Activated naive CD4-positive, alpha-beta T cell treated with anti-CD3 and anti-CD28 coated beads, Interleukin-2, amount 50 U/mL, for 72 hours (primary cell): ENCODE measurements around the gene PRAMEF33. TPM values are rescaled to one million over a fixed set of nuclear protein-coding genes. Genes with fewer than 3 reads are reported as not detected.
A peak's percentile ranks its signal among the peaks of the same experiment; 100 is the strongest.
"Not testable (repeated sequence)": the region's sequence is repeated elsewhere in the genome, so short reads cannot be mapped to it uniquely, and the experiment has no call there.

ENCODE experiments used
- ATAC-seq, 2 donors: fragments of 150-1000 bp; cut with Tn5 transposase; 2 replicates each; pipeline ENCODE4 v1.10.0; 2021; ENCODE audit warnings: mild to moderate bottlenecking in 2 of 2, moderate library complexity in 2 of 2
- DNase-seq, 2 donors: peaks; one replicate each; pipeline ENCODE4 v3.0.0; 2021 to 2022; ENCODE audit warnings: low spot score in 2 of 2
- H3K27ac Mint-ChIP-seq, 2 donors: one replicate each; pipeline ENCODE4 v1.8.0; 2022; ENCODE audit warnings: mild to moderate bottlenecking in 2 of 2, mixed read lengths in 2 of 2
- H3K36me3 Mint-ChIP-seq, 2 donors: one replicate each; pipeline ENCODE4 v1.8.0; 2022; ENCODE audit warnings: mixed read lengths in 2 of 2
- H3K9me3 Mint-ChIP-seq, 2 donors: one replicate each; pipeline ENCODE4 v1.8.0; 2022; ENCODE audit warnings: mixed read lengths in 2 of 2
- total RNA-seq, 2 donors: library from RNA; stranded (reverse); gene quantifications; one replicate each; pipeline ENCODE4 v1.2.3, GENCODE V29; 2022

Gene PRAMEF33, protein sequence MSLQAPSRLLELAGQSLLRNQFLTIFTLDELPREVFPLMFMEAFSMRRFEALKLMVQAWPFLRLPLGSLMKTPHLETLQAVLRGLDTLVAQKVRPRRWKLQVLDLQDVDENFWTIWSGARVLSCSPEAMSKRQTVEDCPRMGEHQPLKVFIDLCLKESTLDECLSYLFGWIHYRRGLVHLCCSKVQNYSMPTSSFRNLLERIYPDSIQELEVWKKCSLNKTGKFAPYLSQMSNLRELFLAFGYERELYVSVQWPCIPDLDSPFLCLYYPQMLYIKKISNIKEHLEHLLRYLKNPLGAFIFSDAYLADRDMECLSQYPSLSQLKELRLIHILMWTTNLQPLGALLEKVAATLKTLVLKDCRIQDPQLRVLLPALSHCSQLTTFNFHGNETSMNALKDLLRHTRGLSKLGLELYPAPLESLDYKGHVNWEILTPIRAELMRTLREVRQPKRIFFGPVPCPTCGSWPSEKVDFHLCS
- not detected for total RNA-seq

DNA sequence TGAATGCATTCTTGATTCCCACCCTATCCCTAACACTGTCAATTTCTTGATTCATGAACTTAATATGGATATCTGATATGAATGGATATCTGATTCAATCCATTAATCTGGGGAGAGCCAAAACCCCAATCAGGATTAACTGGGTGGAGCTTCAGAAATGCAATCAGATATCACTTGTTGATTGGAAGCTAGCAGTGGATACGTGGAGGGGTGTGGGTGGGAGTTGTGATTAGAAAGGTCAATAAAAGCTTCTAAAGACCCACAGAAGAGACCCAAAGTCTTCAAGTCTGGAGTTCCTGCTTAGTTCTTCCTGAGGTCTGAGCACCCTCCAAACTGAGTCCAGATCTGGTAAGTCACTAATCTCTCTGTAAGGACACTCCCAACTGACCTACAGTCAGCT is at the start of gene PRAMEF33:
PRAMEF33 (plus strand) TSS at position 301 of the 400 bp plus-strand sequence. CDS start 2,416 bp downstream, outside the sequence.
- DNase-seq, H3K36me3 Mint-ChIP-seq, H3K27ac Mint-ChIP-seq, H3K9me3 Mint-ChIP-seq, ATAC-seq: not testable (repeated sequence)

DNA sequence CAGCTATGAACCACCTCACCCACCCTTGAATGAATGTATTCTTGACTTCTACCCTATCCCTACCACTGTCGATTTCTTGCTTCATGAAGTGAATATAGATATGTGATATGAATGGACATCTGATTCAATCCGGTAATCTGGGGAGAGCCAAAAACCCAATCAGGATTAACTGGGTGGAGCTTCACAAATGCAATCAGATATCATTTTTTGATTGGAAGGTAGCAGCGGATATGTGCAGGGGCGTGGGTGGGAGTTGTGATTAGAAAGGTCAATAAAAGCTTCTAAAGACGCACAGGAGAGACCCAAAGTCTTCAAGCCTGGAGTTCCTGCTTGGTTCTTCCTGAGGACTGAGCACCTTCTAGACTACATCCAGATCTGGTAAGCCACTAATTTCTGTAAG is 49.4 kb upstream of the PRAMEF33 start, which contains the start of gene PRAMEF5:
PRAMEF5 (plus strand) TSS at position 301 of the 400 bp plus-strand sequence. CDS start 5,071 bp downstream, outside the sequence.
- DNase-seq, H3K27ac Mint-ChIP-seq: not testable (repeated sequence)

DNA sequence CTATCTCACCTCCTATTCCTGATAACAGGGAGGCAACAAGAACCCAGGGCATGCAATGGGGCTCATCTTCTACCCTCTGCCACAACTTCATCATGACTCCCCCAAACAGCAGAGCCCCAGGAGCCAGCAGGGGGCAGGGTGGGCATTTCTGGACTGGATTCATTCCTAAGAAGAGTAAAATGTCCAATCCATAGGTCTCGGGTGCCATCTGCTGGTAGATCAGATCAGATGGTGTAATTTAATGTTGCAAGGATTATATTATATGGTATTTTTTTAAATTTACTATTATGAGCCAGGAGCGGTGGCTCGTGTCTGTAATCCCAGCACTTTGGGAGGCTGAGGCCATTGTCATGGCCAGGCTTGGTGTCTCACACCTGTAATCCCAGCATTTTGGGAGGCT is 38.2 kb upstream of the PRAMEF33 start:
- not testable (repeated sequence) for H3K9me3 Mint-ChIP-seq, ATAC-seq

More for the DNA sequence above, 49.4 kb upstream of the PRAMEF33 start, which contains the start of gene PRAMEF5:
- not testable (repeated sequence) for H3K36me3 Mint-ChIP-seq, ATAC-seq, H3K9me3 Mint-ChIP-seq

DNA sequence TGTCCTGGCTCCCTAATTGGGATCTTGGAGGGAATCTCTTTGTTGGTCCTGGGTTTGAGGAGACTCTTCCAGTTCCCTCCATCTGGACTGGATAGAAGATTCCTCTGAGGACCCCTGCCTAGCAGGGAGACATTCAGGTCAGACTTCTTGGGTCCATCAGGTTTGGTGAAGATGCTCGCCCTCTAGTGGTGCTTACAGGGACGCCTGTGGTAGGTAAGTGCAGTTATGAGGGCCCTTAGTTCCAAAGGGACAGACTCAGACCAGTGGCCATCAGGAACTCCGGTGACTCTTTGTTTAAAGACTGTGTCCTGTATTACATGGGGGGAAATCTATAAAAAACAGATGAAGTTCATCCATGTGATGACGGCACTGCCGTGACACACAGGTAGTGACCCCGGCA is 26.3 kb upstream of the PRAMEF33 start:
- not testable (repeated sequence) for H3K27ac Mint-ChIP-seq, H3K9me3 Mint-ChIP-seq, DNase-seq, H3K36me3 Mint-ChIP-seq, ATAC-seq

More for the DNA sequence above, 38.2 kb upstream of the PRAMEF33 start:
- H3K27ac Mint-ChIP-seq, DNase-seq, H3K36me3 Mint-ChIP-seq: not testable (repeated sequence)

DNA sequence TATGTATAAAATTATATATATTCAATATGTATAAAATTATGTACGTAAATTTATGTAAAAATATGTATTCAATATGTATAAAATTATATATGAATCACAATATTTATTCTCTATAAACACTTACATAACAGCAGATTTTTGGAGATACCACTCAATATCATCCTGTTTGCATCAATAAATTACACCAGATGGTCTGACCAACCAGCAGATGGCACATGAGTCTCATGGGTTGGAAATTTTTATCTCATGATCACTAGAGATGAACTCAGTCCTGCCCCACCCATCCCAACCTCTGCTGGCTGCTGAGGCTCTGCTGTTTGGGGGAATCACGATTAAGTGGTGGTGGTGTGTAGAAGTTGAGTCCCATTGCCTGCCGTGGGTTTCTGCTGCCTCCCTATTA is 23.7 kb upstream of the PRAMEF33 start:
- not testable (repeated sequence) for H3K36me3 Mint-ChIP-seq, H3K27ac Mint-ChIP-seq, H3K9me3 Mint-ChIP-seq, DNase-seq, ATAC-seq

DNA sequence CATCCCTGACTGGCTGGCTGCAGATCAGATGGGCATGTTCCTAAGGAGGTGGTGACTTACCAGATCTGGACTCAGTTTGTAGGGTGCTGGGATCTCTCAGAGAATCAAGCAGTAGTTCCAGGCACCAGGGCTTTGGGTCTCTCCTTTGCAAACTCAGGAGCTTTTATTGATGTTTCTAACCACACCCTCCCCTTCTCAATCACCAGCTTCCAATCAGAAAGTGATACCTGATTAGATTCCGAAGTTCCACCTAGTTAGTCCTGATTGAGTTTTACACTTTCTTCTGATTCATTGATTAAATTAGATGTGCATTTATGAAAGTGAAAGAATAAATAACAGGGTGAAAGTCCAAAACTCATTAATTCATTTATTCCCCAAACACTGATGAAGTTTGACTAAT is 18.3 kb upstream of the PRAMEF33 start, which contains the start of gene PRAMEF8:
PRAMEF8 (minus strand) TSS at position 101 of the 400 bp plus-strand sequence. CDS start 1,046 bp downstream, outside the sequence.
- H3K9me3 Mint-ChIP-seq, ATAC-seq, DNase-seq, H3K36me3 Mint-ChIP-seq, H3K27ac Mint-ChIP-seq: not testable (repeated sequence)

DNA sequence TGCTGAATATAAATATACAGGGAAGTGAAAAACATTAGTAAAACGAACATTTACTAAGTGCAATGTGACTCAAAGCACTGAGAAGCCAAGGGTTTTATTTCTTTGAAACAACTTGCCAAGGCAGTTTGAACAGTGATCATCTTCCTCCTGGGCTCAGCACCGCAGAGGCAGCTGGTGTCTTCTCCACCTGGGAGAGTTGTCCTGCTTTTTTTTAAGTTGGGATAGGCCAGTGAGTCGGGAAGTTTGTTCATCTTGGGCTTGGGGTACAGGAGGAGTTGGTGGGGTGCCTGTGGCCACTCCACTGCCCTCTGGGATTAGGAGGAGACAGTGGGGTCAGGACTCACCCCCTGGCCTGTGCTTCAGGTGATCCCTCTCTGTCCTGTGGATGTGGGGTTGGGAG is 14.3 kb upstream of the PRAMEF33 start:
- not testable (repeated sequence) for H3K9me3 Mint-ChIP-seq, H3K36me3 Mint-ChIP-seq, DNase-seq, H3K27ac Mint-ChIP-seq, ATAC-seq

DNA sequence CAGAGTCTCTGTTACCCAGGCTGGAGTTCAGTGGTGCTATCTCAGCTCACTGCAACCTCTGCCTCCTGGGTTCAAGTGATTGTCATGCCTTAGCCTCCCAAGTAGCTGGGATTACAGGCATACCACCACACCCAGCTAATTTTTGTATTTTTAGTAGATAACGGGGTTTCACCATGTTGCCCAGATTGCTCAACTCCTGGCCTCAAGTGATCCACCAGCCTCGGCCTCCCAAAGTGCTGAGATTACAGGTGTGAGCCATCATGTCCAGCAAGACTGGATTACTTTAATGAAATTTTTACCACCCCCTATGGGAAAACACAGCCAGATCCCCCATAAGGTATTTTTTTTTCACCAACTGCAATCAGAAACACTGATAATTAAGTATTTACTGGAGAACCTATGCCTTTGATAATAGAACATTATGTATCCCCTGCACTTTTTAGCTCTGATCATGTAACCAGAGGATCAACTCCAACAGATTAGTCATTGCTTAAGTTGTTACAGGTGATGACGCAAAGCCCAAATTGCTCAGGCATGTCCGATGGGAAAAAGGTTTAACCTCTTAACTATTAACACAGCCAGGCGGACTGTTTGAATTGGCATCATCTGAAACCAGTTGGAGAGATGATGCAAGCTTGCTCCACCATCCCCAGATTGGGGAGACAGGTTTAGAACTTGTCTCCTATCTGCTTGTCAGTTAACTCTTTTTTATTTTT is 6.0 kb upstream of the PRAMEF33 start:
- not testable (repeated sequence) for ATAC-seq, H3K9me3 Mint-ChIP-seq, H3K36me3 Mint-ChIP-seq, H3K27ac Mint-ChIP-seq, DNase-seq

DNA sequence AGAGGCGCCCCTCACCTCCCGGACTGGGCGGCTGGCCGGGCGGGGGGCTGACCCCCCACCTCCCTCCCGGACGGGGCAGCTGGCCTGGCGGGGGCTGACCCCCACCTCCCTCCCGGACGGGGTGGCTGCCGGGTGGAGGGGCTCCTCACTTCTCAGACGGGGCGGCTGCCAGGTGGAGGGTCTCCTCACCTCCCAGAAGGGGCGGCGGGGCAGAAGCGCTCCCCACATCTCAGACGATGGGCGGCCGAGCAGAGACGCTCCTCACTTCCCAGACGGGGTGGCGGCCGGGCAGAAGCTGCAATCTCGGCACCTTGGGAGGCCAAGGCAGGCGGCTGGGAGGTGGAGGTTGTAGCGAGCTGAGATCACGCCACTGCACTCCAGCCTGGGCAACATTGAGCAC is 4.6 kb upstream of the PRAMEF33 start:
- not testable (repeated sequence) for H3K36me3 Mint-ChIP-seq, H3K9me3 Mint-ChIP-seq, H3K27ac Mint-ChIP-seq, DNase-seq, ATAC-seq

DNA sequence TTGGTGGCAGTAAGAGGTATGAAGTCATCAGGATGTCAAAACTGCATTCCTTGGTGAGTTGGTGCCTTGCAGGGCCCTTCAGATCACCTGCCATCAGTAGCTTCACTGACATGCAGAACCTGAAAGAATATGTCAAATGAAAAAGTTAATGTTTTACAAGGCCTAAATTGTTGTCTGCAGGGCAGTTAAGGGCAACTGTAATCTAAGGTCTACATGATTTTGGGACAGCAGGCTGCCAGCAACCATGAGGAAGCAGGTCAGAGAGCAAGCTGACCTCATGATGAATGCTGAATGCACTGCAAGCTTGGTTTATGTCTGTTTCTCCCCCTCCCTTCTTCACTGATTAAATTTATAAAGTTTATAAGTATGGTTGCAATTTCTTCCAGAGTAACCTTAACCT is 1.1 kb upstream of the PRAMEF33 start:
- H3K36me3 Mint-ChIP-seq, H3K9me3 Mint-ChIP-seq, DNase-seq, ATAC-seq, H3K27ac Mint-ChIP-seq: not testable (repeated sequence)

DNA sequence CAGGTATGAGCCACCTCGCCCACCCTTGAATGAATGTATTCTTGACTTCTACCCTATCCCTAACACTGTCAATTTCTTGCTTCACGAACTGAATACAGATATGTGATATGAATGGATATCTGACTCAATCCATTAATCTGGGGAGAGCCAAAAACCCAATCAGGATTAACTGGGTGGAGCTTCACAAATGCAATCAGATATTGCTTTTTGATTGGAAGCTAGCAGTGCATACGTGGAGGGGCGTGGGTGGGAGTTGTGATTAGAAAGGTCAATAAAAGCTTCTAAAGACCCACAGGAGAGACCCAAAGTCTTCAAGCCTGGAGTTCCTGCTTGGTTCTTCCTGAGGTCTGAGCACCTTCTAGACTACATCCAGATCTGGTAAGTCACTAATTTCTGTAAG is 11.9 kb downstream of the PRAMEF33 start, which contains the start of gene PRAMEF15:
PRAMEF15 (plus strand) TSS at position 301 of the 400 bp plus-strand sequence. CDS start 2,827 bp downstream, outside the sequence.
- not testable (repeated sequence) for H3K36me3 Mint-ChIP-seq, ATAC-seq, H3K9me3 Mint-ChIP-seq, DNase-seq, H3K27ac Mint-ChIP-seq

DNA sequence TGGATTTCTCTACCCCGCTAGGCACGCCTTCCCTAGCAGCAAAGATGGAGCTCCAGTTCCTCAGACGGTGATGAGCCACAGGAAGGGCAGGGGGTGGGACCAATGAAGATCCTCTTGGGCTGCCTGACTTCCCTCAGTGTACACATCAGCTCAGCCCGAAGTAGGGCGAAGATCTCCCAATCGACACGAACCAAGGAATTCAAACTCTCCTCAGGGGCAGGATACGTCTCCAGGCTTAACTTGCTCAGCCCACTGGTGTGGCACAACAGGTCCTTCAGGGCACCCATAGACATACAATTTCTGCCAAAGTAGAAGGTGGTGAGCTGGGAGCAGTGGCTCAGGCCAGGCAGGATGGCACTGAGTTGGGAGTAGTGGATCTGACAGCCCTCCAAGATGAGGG is 39.2 kb downstream of the PRAMEF33 start:
- ATAC-seq, H3K36me3 Mint-ChIP-seq, H3K27ac Mint-ChIP-seq, DNase-seq, H3K9me3 Mint-ChIP-seq: not testable (repeated sequence)

DNA sequence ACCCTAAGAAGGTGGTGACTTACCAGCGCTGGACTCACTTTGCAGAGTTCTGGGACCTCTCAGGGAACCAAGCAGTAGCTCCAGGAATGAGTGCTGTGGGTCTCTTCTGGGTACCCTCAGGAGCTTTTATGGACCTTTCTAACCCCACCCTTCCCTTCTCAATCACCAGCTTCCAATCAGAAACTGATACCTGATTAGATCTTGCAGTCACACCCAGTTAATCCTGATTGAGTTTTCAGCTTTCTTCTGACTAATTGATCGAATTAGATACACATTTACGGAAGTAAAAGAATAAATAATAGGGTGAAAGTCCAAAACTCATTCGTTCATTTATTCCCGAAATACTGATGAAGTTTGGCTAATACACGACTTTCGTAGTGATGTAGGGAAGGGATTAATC is 43.7 kb downstream of the PRAMEF33 start, which contains the start of gene PRAMEF14:
PRAMEF14 (minus strand) TSS at position 101 of the 400 bp plus-strand sequence. CDS start 1,820 bp downstream, outside the sequence.
- ATAC-seq, H3K9me3 Mint-ChIP-seq: not testable (repeated sequence)

DNA sequence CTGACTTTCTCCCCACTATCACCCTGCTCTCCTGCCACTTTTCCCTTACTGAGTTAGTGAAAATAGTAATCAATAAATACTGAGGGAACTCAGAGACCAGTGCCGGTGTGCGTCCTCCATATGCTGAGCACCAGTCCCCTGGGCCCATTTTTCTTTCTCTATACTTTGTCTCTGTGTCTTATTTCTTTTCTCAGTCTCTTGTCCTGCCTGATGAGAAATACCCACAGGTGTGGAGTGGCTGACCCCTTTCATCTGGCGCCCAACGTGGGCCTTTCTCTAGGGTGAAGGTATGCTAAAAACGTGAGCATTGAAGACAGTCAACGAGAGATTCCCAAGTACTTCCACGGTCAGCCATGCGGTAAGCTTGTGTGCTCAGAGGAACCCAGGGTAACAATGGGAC is 50.1 kb downstream of the PRAMEF33 start:
- ATAC-seq, H3K9me3 Mint-ChIP-seq, H3K27ac Mint-ChIP-seq, H3K36me3 Mint-ChIP-seq: not testable (repeated sequence)
- DNase-seq, result peak in 1 of 2 donors; percentile 5

More for the DNA sequence above, 43.7 kb downstream of the PRAMEF33 start, which contains the start of gene PRAMEF14:
- H3K27ac Mint-ChIP-seq, DNase-seq, H3K36me3 Mint-ChIP-seq: not testable (repeated sequence)

DNA sequence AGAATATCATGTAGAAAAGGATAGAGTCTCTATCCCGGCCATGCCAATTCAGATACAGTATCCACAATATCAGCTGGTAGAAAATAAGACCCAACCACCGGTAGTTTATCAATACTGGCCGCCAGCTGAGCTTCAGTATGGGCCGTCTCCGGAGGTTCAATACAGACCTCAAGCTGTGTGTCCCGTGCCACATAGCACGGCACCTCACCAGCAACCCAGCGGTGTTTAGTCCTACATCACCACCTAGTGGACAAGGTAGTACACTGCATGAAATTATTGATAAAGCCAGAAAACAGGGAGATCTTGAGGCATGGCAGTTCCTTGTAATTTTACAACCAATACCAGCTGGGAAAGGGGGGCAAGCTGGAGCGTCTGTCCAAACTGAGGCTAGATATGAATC is 51.1 kb downstream of the PRAMEF33 start:
- ATAC-seq, DNase-seq, H3K36me3 Mint-ChIP-seq, H3K27ac Mint-ChIP-seq, H3K9me3 Mint-ChIP-seq: not testable (repeated sequence)

DNA sequence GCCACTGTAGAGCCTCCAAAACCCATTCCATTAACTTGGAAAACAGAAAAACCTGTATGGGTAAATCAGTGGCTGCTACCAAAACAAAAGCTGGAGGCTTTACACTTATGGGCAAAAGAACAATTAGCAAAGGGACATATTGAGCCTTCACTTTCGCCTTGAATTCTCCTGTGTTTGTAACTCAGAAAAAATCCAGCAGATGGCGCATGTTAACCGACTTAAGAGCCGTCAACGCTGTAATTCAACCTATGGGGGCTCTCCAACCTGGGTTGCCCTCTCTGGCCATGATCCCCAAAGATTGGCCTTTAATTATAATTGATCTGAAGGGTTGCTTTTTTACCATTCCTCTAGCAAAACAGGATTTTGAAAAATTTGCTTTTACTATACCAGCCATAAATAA is 53.4 kb downstream of the PRAMEF33 start:
- DNase-seq, result peak in 1 of 2 donors; percentile 48
- ATAC-seq, H3K36me3 Mint-ChIP-seq, H3K9me3 Mint-ChIP-seq, H3K27ac Mint-ChIP-seq: not testable (repeated sequence)
